GM19455 (cell line): ENCODE measurements around the gene OR51V1.

ENCODE experiments used
- ATAC-seq: cut with Tn5 transposase; IDR thresholded peaks from one replicate; pipeline ENCODE4 v1.9.1; 2021; ENCODE audit not compliant: unreplicated experiment

Gene OR51V1

GRCh38 chr11:5231111-5231510 lies 30.6 kb upstream of the OR51V1 start:
- ATAC-seq, result no peak

- ATAC-seq, result no peak
These were observed 29.8 kb upstream of the OR51V1 start for GRCh38 chr11:5230266-5230665.

GRCh38 chr11:5229796-5230195 lies 29.3 kb upstream of the OR51V1 start:
- no peak for ATAC-seq

- no peak for ATAC-seq
These were observed 28.9 kb upstream of the OR51V1 start for GRCh38 chr11:5229356-5229755.

GRCh38 chr11:5228124-5228523 lies 27.6 kb upstream of the OR51V1 start:
- ATAC-seq, result no peak

- no peak for ATAC-seq
These were observed 27.2 kb upstream of the OR51V1 start for GRCh38 chr11:5227681-5228080.

- no peak for ATAC-seq
These were observed 26.3 kb upstream of the OR51V1 start, which contains the start of gene HBB for GRCh38 chr11:5226732-5227310. Gene HBB, minus strand, starts transcription at chr11:5227071. Its CDS starts 50 bp downstream, at chr11:5227021.

GRCh38 chr11:5225480-5225871 lies 25.0 kb upstream of the OR51V1 start:
- no peak for ATAC-seq

GRCh38 chr11:5224538-5225479 lies 24.3 kb upstream of the OR51V1 start:
- no peak for ATAC-seq

- no peak for ATAC-seq
These were observed 23.2 kb upstream of the OR51V1 start for GRCh38 chr11:5223686-5224085.

GRCh38 chr11:5223146-5223545 lies 22.7 kb upstream of the OR51V1 start:
- no peak for ATAC-seq

- no peak for ATAC-seq
These were observed 9.9 kb upstream of the OR51V1 start for GRCh38 chr11:5210376-5210885.

- ATAC-seq, result peak; percentile 55
These were observed 4.3 kb upstream of the OR51V1 start for GRCh38 chr11:5204787-5205186.

GRCh38 chr11:5203366-5203765 lies 2.9 kb upstream of the OR51V1 start:
- ATAC-seq, result no peak

- ATAC-seq, result no peak
These were observed 2.2 kb downstream of the OR51V1 start for GRCh38 chr11:5198285-5198684.

GRCh38 chr11:5197536-5197935 lies 2.9 kb downstream of the OR51V1 start:
- ATAC-seq, result no peak

GRCh38 chr11:5196731-5197130 lies 3.8 kb downstream of the OR51V1 start:
- ATAC-seq, result no peak

- ATAC-seq, result no peak
These were observed 4.4 kb downstream of the OR51V1 start for GRCh38 chr11:5196067-5196466.

GRCh38 chr11:5192738-5193137 lies 7.7 kb downstream of the OR51V1 start:
- ATAC-seq, result no peak

GRCh38 chr11:5188201-5188600 lies 12.3 kb downstream of the OR51V1 start:
- no peak for ATAC-seq

- ATAC-seq, result no peak
These were observed 22.2 kb downstream of the OR51V1 start for GRCh38 chr11:5178046-5178837.
